Measurements from ENCODE around the gene MYEOV. TPM values are rescaled to one million over a fixed set of nuclear protein-coding genes. Genes with fewer than 3 reads are reported as not detected.

The MYEOV gene
- total RNA-seq, 1 experiment from 2014 or later: 182 TPM

- Histone ChIP-seq H3K27ac (no peak overlapping the region), H3K9me2 (ENCODE audit: insufficient read depth) (no peaks in the 10 kb centered on the region), H3F3A (ENCODE audit: insufficient read depth, low read depth) (peaks cover 92% of the 10 kb centered on the region), H3K4me1 (replicated peaks; ENCODE audit: insufficient read depth) (peaks cover 29% of the 10 kb centered on the region; the same call in 1 of the 2 replicates), H3K4me3 (no peak overlapping the region), H3K36me3 (ENCODE audit: low read depth) (peaks cover 82% of the 10 kb centered on the region), H3K79me2 (ENCODE audit: low read depth) (peaks cover 100% of the 10 kb centered on the region), H3K27me3 (ENCODE audit: insufficient read depth, low read depth) (no peaks in the 10 kb centered on the region), H4K20me1 (ENCODE audit: insufficient read depth) (peaks cover 82% of the 10 kb centered on the region), H3K9me3 (ENCODE audit: insufficient read depth, low read depth) (no peaks in the 10 kb centered on the region), H2AFZ (no peak overlapping the region), H3K4me2 (no peak overlapping the region)
- ChIA-PET POLR2A (ENCODE audit: unreplicated experiment) (no interaction called here), CTCF (interaction anchor here (0.7 kb wide), 1 partner anchor 362 kb away, joined by 4 read pairs; no protein-coding TSS in a partner anchor)
- TF ChIP-seq EZH2 (IDR thresholded peaks at IDR 0.05; ENCODE audit: low read depth) (no peak), CTCF (conservative IDR thresholded peaks at IDR 0.05) (no peak)
- intact Hi-C loops (cut with micrococcal nuclease; ENCODE audit: unreplicated experiment): no loop called here
- no TSS peak for BruUV-seq (replicated peaks)
- no peak for DNase-seq
These were observed 14.5 kb downstream of the MYEOV start for GRCh38 chr11:69308491-69308911.

GRCh38 chr11:69308936-69309615, 15.1 kb downstream of the MYEOV start:
- TF ChIP-seq CTCF (conservative IDR thresholded peaks at IDR 0.05) (no peak), EZH2 (IDR thresholded peaks at IDR 0.05; ENCODE audit: low read depth) (no peak)
- CTCF ChIA-PET: interaction anchor here (0.7 kb wide), 1 partner anchor 361 kb away, joined by 4 read pairs; no protein-coding TSS in a partner anchor
- POLR2A ChIA-PET (ENCODE audit: unreplicated experiment): interaction anchor here (0.6 kb wide), 1 partner anchor 11 kb away, joined by 3 read pairs; no protein-coding TSS in a partner anchor

GRCh38 chr11:69309631-69310280, 15.8 kb downstream of the MYEOV start:
- intact Hi-C loops (cut with micrococcal nuclease; ENCODE audit: unreplicated experiment): no loop called here
- Histone ChIP-seq H3F3A (ENCODE audit: insufficient read depth, low read depth) (peaks cover 88% of the 10 kb centered on the region), H3K27ac (peak overlapping the region; percentile 14), H4K20me1 (ENCODE audit: insufficient read depth) (peaks cover 80% of the 10 kb centered on the region), H3K27me3 (ENCODE audit: insufficient read depth, low read depth) (no peaks in the 10 kb centered on the region), H3K79me2 (ENCODE audit: low read depth) (peaks cover 100% of the 10 kb centered on the region), H3K9me3 (ENCODE audit: insufficient read depth, low read depth) (no peaks in the 10 kb centered on the region), H3K4me3 (no peak overlapping the region), H3K36me3 (ENCODE audit: low read depth) (peaks cover 76% of the 10 kb centered on the region), H3K9me2 (ENCODE audit: insufficient read depth) (no peaks in the 10 kb centered on the region), H3K4me1 (replicated peaks; ENCODE audit: insufficient read depth) (peaks cover 23% of the 10 kb centered on the region), H2AFZ (no peak overlapping the region), H3K4me2 (no peak overlapping the region)
- no peak for DNase-seq
- ChIA-PET POLR2A (ENCODE audit: unreplicated experiment) (interaction anchor here (0.6 kb wide), 1 partner anchor 12 kb away, joined by 3 read pairs; no protein-coding TSS in a partner anchor), CTCF (no interaction called here)
- TF ChIP-seq EZH2 (IDR thresholded peaks at IDR 0.05; ENCODE audit: low read depth) (no peak), CTCF (conservative IDR thresholded peaks at IDR 0.05) (no peak)
- BruUV-seq (replicated peaks): no TSS peak

More at GRCh38 chr11:69308936-69309615, 15.1 kb downstream of the MYEOV start:
- intact Hi-C loops (cut with micrococcal nuclease; ENCODE audit: unreplicated experiment): no loop called here
- Histone ChIP-seq H3K9me3 (ENCODE audit: insufficient read depth, low read depth) (no peaks in the 10 kb centered on the region), H3K27ac (no peak overlapping the region), H3K4me2 (no peak overlapping the region), H3K36me3 (ENCODE audit: low read depth) (peaks cover 78% of the 10 kb centered on the region), H3F3A (ENCODE audit: insufficient read depth, low read depth) (peaks cover 88% of the 10 kb centered on the region), H4K20me1 (ENCODE audit: insufficient read depth) (peaks cover 79% of the 10 kb centered on the region), H3K4me1 (replicated peaks; ENCODE audit: insufficient read depth) (peaks cover 23% of the 10 kb centered on the region; the same call in 1 of the 2 replicates), H3K79me2 (ENCODE audit: low read depth) (peaks cover 100% of the 10 kb centered on the region), H2AFZ (no peak overlapping the region), H3K27me3 (ENCODE audit: insufficient read depth, low read depth) (no peaks in the 10 kb centered on the region), H3K4me3 (no peak overlapping the region), H3K9me2 (ENCODE audit: insufficient read depth) (no peaks in the 10 kb centered on the region)
- no TSS peak for BruUV-seq (replicated peaks)
- no peak for DNase-seq
